KMS-11 (cell line): ENCODE data around the gene ZBED2.

ENCODE experiments used
- H2AFZ ChIP-seq: fragments of 200-600 bp; sonication (generic); 2 replicates; pipeline ENCODE4 v1.6.1; 2016; ENCODE audit warnings: antibody characterized with exemption, mixed run types, low read depth
- H3K27ac ChIP-seq: fragments of 200-600 bp; sonication (generic); 2 replicates; pipeline ENCODE4 v1.6.1; 2016; ENCODE audit warnings: mild to moderate bottlenecking, mixed run types
- H3K27me3 ChIP-seq: fragments of 200-600 bp; sonication (generic); 2 replicates; pipeline ENCODE4 v1.6.1; 2017; ENCODE audit warnings: mild to moderate bottlenecking, low read depth, mixed run types, moderate library complexity; ENCODE audit not compliant: insufficient read depth
- H3K36me3 ChIP-seq: fragments of 200-600 bp; sonication (generic); 2 replicates; pipeline ENCODE4 v1.6.1; 2017; ENCODE audit warnings: mild to moderate bottlenecking, mixed run types; ENCODE audit not compliant: insufficient read depth
- H3K4me1 ChIP-seq: fragments of 200-600 bp; sonication (generic); 2 replicates; pipeline ENCODE4 v1.6.1; 2016; ENCODE audit warnings: mild to moderate bottlenecking, low read depth, mixed run types; ENCODE audit not compliant: poor library complexity, severe bottlenecking
- H3K4me2 ChIP-seq: fragments of 200-600 bp; sonication (generic); 2 replicates; pipeline ENCODE4 v1.7.0; 2016; ENCODE audit warnings: mild to moderate bottlenecking, mixed run types
- H3K4me3 ChIP-seq: fragments of 200-600 bp; sonication (generic); IDR thresholded peaks from 2 replicates; pipeline ENCODE4 v1.6.1; 2017; ENCODE audit warnings: low read depth, low read length, mixed read lengths; ENCODE audit not compliant: insufficient read depth
- H3K79me2 ChIP-seq: fragments of 200-600 bp; sonication (generic); 2 replicates; pipeline ENCODE4 v1.6.1; 2016; ENCODE audit warnings: low read depth, mixed run types; ENCODE audit not compliant: insufficient read depth
- H3K9ac ChIP-seq: fragments of 200-600 bp; sonication (generic); 2 replicates; pipeline ENCODE4 v1.6.1; 2016; ENCODE audit warnings: mild to moderate bottlenecking, mixed run types
- H4K20me1 ChIP-seq: fragments of 200-600 bp; sonication (generic); 2 replicates; pipeline ENCODE4 v1.6.1; 2016; ENCODE audit warnings: mild to moderate bottlenecking, mixed run types; ENCODE audit not compliant: insufficient read depth
- CTCF ChIP-seq: fragments of 200-600 bp; sonication (generic); conservative IDR thresholded peaks from 2 replicates; pipeline ENCODE4 v1.6.1; 2017; ENCODE audit warnings: low read depth, mild to moderate bottlenecking, antibody characterized with exemption, low read length, moderate library complexity, mixed read lengths

Gene ZBED2

GRCh38 chr3:111589303-111590142 lies 5.6 kb downstream of the ZBED2 start:
- Histone ChIP-seq H3K27ac (no peak overlapping the region), H3K4me2 (no peak overlapping the region), H3K4me3 (no peak overlapping the region), H3K4me1 (no peaks in the 10 kb centered on the region), H3K27me3 (no peaks in the 10 kb centered on the region), H3K9ac (no peak overlapping the region), H3K79me2 (no peaks in the 10 kb centered on the region), H4K20me1 (no peaks in the 10 kb centered on the region), H2AFZ (no peak overlapping the region), H3K36me3 (no peaks in the 10 kb centered on the region)
- no peak for TF ChIP-seq CTCF

- Histone ChIP-seq H3K79me2 (no peaks in the 10 kb centered on the region), H3K27ac (no peak overlapping the region), H3K4me2 (no peak overlapping the region), H3K36me3 (no peaks in the 10 kb centered on the region), H3K9ac (no peak overlapping the region), H3K4me3 (no peak overlapping the region), H4K20me1 (no peaks in the 10 kb centered on the region), H3K27me3 (no peaks in the 10 kb centered on the region), H2AFZ (no peak overlapping the region), H3K4me1 (no peaks in the 10 kb centered on the region)
- TF ChIP-seq CTCF: no peak
These were observed 6.6 kb downstream of the ZBED2 start for GRCh38 chr3:111588527-111588926.

GRCh38 chr3:111585217-111585616 lies 9.9 kb downstream of the ZBED2 start:
- TF ChIP-seq CTCF: no peak
- Histone ChIP-seq H3K4me2 (no peak overlapping the region), H3K9ac (no peak overlapping the region), H4K20me1 (no peaks in the 10 kb centered on the region), H3K4me1 (no peaks in the 10 kb centered on the region), H3K4me3 (no peak overlapping the region), H3K79me2 (no peaks in the 10 kb centered on the region), H2AFZ (no peak overlapping the region), H3K27me3 (no peaks in the 10 kb centered on the region), H3K36me3 (no peaks in the 10 kb centered on the region), H3K27ac (no peak overlapping the region)

- no peaks in the 10 kb centered on the region for H3K36me3 ChIP-seq
- TF ChIP-seq CTCF: no peak
- no peak overlapping the region for H3K4me3 ChIP-seq
- no peak overlapping the region for H3K27ac ChIP-seq
- no peak overlapping the region for H2AFZ ChIP-seq
- H3K4me1 ChIP-seq: no peaks in the 10 kb centered on the region
- no peaks in the 10 kb centered on the region for H3K79me2 ChIP-seq
- no peaks in the 10 kb centered on the region for H4K20me1 ChIP-seq
- no peak overlapping the region for H3K9ac ChIP-seq
- no peak overlapping the region for H3K4me2 ChIP-seq
- H3K27me3 ChIP-seq: no peaks in the 10 kb centered on the region
These were observed 10.4 kb downstream of the ZBED2 start for GRCh38 chr3:111584744-111585143.
